Progenitor cell of endocrine pancreas (in vitro differentiated cells): Measurements from ENCODE around the gene TTC28. TPM values are rescaled to one million over a fixed set of nuclear protein-coding genes. Genes with fewer than 3 reads are reported as not detected.
"Not testable (repeated sequence)": the region's sequence is repeated elsewhere in the genome, so short reads cannot be mapped to it uniquely, and the experiment has no call there.

ENCODE experiments used
- DNase-seq: peaks from one replicate; pipeline ENCODE4 v3.0.0; 2021; ENCODE audit warnings: low spot score; ENCODE audit not compliant: unreplicated experiment
- H3K27ac Mint-ChIP-seq: 2 replicates; pipeline ENCODE4 v1.8.0; 2021; ENCODE audit warnings: mild to moderate bottlenecking, moderate library complexity, mixed read lengths
- H3K27me3 Mint-ChIP-seq: 2 replicates; pipeline ENCODE4 v1.8.0; 2021; ENCODE audit warnings: mixed read lengths
- H3K36me3 Mint-ChIP-seq: 2 replicates; pipeline ENCODE4 v1.8.0; 2022; ENCODE audit warnings: mixed read lengths; ENCODE audit not compliant: insufficient read depth
- H3K4me1 Mint-ChIP-seq: 2 replicates; pipeline ENCODE4 v1.8.0; 2021; ENCODE audit warnings: low read depth, mixed read lengths
- H3K4me3 Mint-ChIP-seq: 2 replicates; pipeline ENCODE4 v1.8.0; 2021; ENCODE audit warnings: low read depth, mild to moderate bottlenecking, moderate library complexity, mixed read lengths
- H3K9me3 Mint-ChIP-seq: 2 replicates; pipeline ENCODE4 v1.8.0; 2021; ENCODE audit warnings: low read depth, mixed read lengths
- CTCF ChIP-seq: fragments of 200-600 bp; sonication (generic); IDR thresholded peaks from one replicate; pipeline ENCODE4 v1.5.0; 2021; ENCODE audit warnings: antibody characterized with exemption, mild to moderate bottlenecking; ENCODE audit not compliant: unreplicated experiment
- total RNA-seq: library from RNA; stranded (reverse); gene quantifications from 2 replicates; pipeline ENCODE4 v1.2.1, GENCODE V29; 2021

The TTC28 gene
- total RNA-seq, 1 donor from 2014 or later: 35.2 TPM

GRCh38 chr22:28366856-28367255 is 312.8 kb downstream of the TTC28 start:
- no peak overlapping the region for H3K4me3 Mint-ChIP-seq
- no peaks in the 10 kb centered on the region for H3K27me3 Mint-ChIP-seq
- TF ChIP-seq CTCF: no peak
- peaks cover 1% of the 10 kb centered on the region for H3K4me1 Mint-ChIP-seq
- H3K27ac Mint-ChIP-seq: no peak overlapping the region
- H3K9me3 Mint-ChIP-seq: peaks cover 40% of the 10 kb centered on the region
- peaks cover 25% of the 10 kb centered on the region for H3K36me3 Mint-ChIP-seq
- no peak for DNase-seq

- DNase-seq: no peak
Observed at GRCh38 chr22:28365371-28365770, 314.3 kb downstream of the TTC28 start.

GRCh38 chr22:28364105-28364504 is 315.5 kb downstream of the TTC28 start:
- not testable (repeated sequence) for H3K4me1 Mint-ChIP-seq

More at GRCh38 chr22:28365371-28365770, 314.3 kb downstream of the TTC28 start:
- no peak overlapping the region for H3K4me3 Mint-ChIP-seq
- H3K27me3 Mint-ChIP-seq: no peaks in the 10 kb centered on the region
- TF ChIP-seq CTCF: no peak
- no peak overlapping the region for H3K27ac Mint-ChIP-seq
- H3K9me3 Mint-ChIP-seq: peaks cover 41% of the 10 kb centered on the region
- H3K4me1 Mint-ChIP-seq: peaks cover 1% of the 10 kb centered on the region
- peaks cover 26% of the 10 kb centered on the region for H3K36me3 Mint-ChIP-seq

GRCh38 chr22:28360939-28361338 is 318.7 kb downstream of the TTC28 start:
- no peak for TF ChIP-seq CTCF
- Mint-ChIP-seq H3K27ac (no peak overlapping the region), H3K4me1 (peaks cover 3% of the 10 kb centered on the region), H3K4me3 (no peak overlapping the region), H3K27me3 (no peaks in the 10 kb centered on the region), H3K36me3 (peaks cover 20% of the 10 kb centered on the region), H3K9me3 (peaks cover 24% of the 10 kb centered on the region)
- DNase-seq: no peak

More at GRCh38 chr22:28364105-28364504, 315.5 kb downstream of the TTC28 start:
- H3K4me3 Mint-ChIP-seq, H3K27me3 Mint-ChIP-seq, H3K27ac Mint-ChIP-seq, DNase-seq: not testable (repeated sequence)
- peaks cover 26% of the 10 kb centered on the region for H3K36me3 Mint-ChIP-seq
- H3K9me3 Mint-ChIP-seq: peaks cover 39% of the 10 kb centered on the region

- Mint-ChIP-seq H3K27me3 (no peaks in the 10 kb centered on the region), H3K27ac (no peak overlapping the region), H3K9me3 (peaks cover 12% of the 10 kb centered on the region), H3K4me3 (no peak overlapping the region), H3K4me1 (peaks cover 3% of the 10 kb centered on the region), H3K36me3 (peaks cover 11% of the 10 kb centered on the region)
- TF ChIP-seq CTCF: no peak
- DNase-seq: no peak
Observed at GRCh38 chr22:28358312-28358711, 321.3 kb downstream of the TTC28 start.

GRCh38 chr22:28357193-28357592 is 322.4 kb downstream of the TTC28 start:
- H3K36me3 Mint-ChIP-seq: peaks cover 5% of the 10 kb centered on the region
- peaks cover 3% of the 10 kb centered on the region for H3K4me1 Mint-ChIP-seq
- no peaks in the 10 kb centered on the region for H3K27me3 Mint-ChIP-seq
- no peak overlapping the region for H3K27ac Mint-ChIP-seq
- TF ChIP-seq CTCF: no peak
- no peak for DNase-seq
- peaks cover 5% of the 10 kb centered on the region for H3K9me3 Mint-ChIP-seq
- no peak overlapping the region for H3K4me3 Mint-ChIP-seq
